Loucy (cell line): Measurements from ENCODE around the gene PKN1.
"Not testable (repeated sequence)": the region's sequence is repeated elsewhere in the genome, so short reads cannot be mapped to it uniquely, and the experiment has no call there.

ENCODE experiments used
- H2AFZ ChIP-seq: fragments of 200-600 bp; sonication (generic); 2 replicates; pipeline ENCODE4 v1.6.0; 2016; ENCODE audit warnings: antibody characterized with exemption, mild to moderate bottlenecking, low read length, moderate library complexity
- H3F3A ChIP-seq: fragments of 200-600 bp; 2 replicates; pipeline ENCODE4 v1.6.0; 2016; ENCODE audit warnings: antibody characterized with exemption, low read depth, mild to moderate bottlenecking
- H3K27me3 ChIP-seq: fragments of 200-600 bp; sonication (generic); 2 replicates; pipeline ENCODE4 v1.6.1; 2014; ENCODE audit warnings: low read length, mild to moderate bottlenecking; ENCODE audit not compliant: insufficient read depth, poor library complexity, severe bottlenecking
- H3K36me3 ChIP-seq: fragments of 200-600 bp; sonication (generic); 2 replicates; pipeline ENCODE4 v1.6.1; 2016; ENCODE audit warnings: low read length; ENCODE audit not compliant: insufficient read depth
- H3K4me1 ChIP-seq: fragments of 200-600 bp; sonication (generic); 2 replicates; pipeline ENCODE4 v1.5.1; 2014; ENCODE audit warnings: low read length, mild to moderate bottlenecking; ENCODE audit not compliant: insufficient read depth, poor library complexity, severe bottlenecking
- H3K4me2 ChIP-seq: fragments of 200-600 bp; sonication (generic); 2 replicates; pipeline ENCODE4 v1.6.0; 2014; ENCODE audit warnings: antibody characterized with exemption, low read length, low read depth, mild to moderate bottlenecking; ENCODE audit not compliant: poor library complexity, severe bottlenecking
- H3K4me3 ChIP-seq: fragments of 200-600 bp; sonication (generic); 2 replicates; pipeline ENCODE4 v1.5.1; 2014; ENCODE audit warnings: low read length, mild to moderate bottlenecking, mixed read lengths; ENCODE audit not compliant: poor library complexity, severe bottlenecking
- H3K79me2 ChIP-seq: fragments of 200-600 bp; sonication (generic); 2 replicates; pipeline ENCODE4 v1.6.1; 2014; ENCODE audit warnings: low read length; ENCODE audit not compliant: insufficient read depth
- H3K9ac ChIP-seq: fragments of 200-600 bp; sonication (generic); 2 replicates; pipeline ENCODE4 v1.6.0; 2014; ENCODE audit warnings: mild to moderate bottlenecking, low read depth, low read length, moderate library complexity; ENCODE audit not compliant: poor library complexity, severe bottlenecking
- H3K9me2 ChIP-seq: fragments of 200-600 bp; sonication (generic); replicated peaks from 2 replicates; pipeline ENCODE4 v1.6.1; 2016; ENCODE audit warnings: low read depth, low read length, mixed read lengths
- H3K9me3 ChIP-seq: fragments of 200-600 bp; sonication (generic); 2 replicates; pipeline ENCODE4 v1.6.1; 2014; ENCODE audit warnings: mild to moderate bottlenecking, antibody characterized with exemption, low read length, low read depth; ENCODE audit not compliant: insufficient read depth
- H4K20me1 ChIP-seq: fragments of 200-600 bp; sonication (generic); 2 replicates; pipeline ENCODE4 v1.6.0; 2014; ENCODE audit warnings: antibody characterized with exemption, low read length, mild to moderate bottlenecking; ENCODE audit not compliant: insufficient read depth, poor library complexity, severe bottlenecking
- EZH2phosphoT487 ChIP-seq: fragments of 200-600 bp; IDR thresholded peaks from 2 replicates; pipeline ENCODE4 v1.6.1; 2018; ENCODE audit warnings: antibody characterized with exemption, mild to moderate bottlenecking, moderate library complexity, borderline replicate concordance
- TF ChIP-seq, protein P1 (sequence below): fragments of 200-600 bp; sonication (generic); conservative IDR thresholded peaks from 2 replicates; pipeline ENCODE4 v1.5.1; 2014; ENCODE audit warnings: mild to moderate bottlenecking, antibody characterized with exemption, low read length

Gene PKN1

DNA sequence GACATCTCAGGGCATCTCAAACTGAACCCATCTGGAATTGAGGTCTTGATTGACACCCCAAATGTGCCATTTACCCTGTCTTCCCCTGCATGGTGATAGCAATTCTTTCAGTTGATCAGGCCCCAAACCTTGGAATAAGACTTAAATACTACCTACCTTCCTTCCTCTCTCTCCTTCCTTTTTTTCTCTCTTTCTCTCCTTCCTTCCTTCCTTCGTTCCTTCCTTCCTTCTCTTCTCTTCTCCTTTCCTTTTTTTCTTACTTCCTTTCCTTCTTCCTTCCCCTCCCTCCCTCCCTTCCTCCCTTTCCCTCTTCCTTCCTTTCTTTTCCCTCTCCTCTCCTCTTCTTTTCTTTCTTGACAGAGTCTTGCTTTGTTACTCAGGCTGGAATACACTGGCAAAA lies 70.2 kb downstream of the PKN1 start:
- H2AFZ ChIP-seq, result no peak overlapping the region
- no peaks in the 10 kb centered on the region for H3K9me2 ChIP-seq
- peaks cover 25% of the 10 kb centered on the region for H3K4me1 ChIP-seq
- H3K36me3 ChIP-seq, result no peaks in the 10 kb centered on the region
- no peaks in the 10 kb centered on the region for H3K27me3 ChIP-seq
- TF ChIP-seq EZH2phosphoT487, result no peak
- TF ChIP-seq, protein P1, sequence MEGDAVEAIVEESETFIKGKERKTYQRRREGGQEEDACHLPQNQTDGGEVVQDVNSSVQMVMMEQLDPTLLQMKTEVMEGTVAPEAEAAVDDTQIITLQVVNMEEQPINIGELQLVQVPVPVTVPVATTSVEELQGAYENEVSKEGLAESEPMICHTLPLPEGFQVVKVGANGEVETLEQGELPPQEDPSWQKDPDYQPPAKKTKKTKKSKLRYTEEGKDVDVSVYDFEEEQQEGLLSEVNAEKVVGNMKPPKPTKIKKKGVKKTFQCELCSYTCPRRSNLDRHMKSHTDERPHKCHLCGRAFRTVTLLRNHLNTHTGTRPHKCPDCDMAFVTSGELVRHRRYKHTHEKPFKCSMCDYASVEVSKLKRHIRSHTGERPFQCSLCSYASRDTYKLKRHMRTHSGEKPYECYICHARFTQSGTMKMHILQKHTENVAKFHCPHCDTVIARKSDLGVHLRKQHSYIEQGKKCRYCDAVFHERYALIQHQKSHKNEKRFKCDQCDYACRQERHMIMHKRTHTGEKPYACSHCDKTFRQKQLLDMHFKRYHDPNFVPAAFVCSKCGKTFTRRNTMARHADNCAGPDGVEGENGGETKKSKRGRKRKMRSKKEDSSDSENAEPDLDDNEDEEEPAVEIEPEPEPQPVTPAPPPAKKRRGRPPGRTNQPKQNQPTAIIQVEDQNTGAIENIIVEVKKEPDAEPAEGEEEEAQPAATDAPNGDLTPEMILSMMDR, result no peak
- H3F3A ChIP-seq, result no peaks in the 10 kb centered on the region
- no peak overlapping the region for H3K4me3 ChIP-seq
- no peaks in the 10 kb centered on the region for H3K9me3 ChIP-seq
- no peak overlapping the region for H3K9ac ChIP-seq
- H3K79me2 ChIP-seq, result no peaks in the 10 kb centered on the region
- H3K4me2 ChIP-seq, result no peak overlapping the region
- no peaks in the 10 kb centered on the region for H4K20me1 ChIP-seq

DNA sequence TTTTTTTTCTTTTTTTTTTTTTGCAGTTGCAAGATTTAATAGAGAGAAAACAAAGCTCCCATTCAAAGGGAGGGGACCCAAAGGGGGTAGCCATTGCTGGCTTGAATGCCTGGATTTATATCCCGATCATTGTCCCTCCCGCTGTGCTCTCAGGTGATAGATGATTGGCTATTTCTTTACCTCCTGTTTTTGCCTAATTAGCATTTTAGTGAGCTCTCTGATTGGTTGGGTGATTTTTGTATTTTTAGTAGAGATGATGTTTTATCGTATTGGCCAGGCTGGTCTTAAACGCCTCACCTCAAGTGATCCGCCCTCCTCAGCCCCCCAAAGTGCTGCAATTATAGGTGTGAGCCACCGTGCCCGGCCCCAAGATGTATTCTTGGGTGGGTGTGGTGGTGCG lies 71.5 kb downstream of the PKN1 start:
- not testable (repeated sequence) for H2AFZ ChIP-seq, H4K20me1 ChIP-seq, H3K4me2 ChIP-seq, H3K27me3 ChIP-seq, H3K36me3 ChIP-seq, H3K4me3 ChIP-seq, H3K9me3 ChIP-seq, H3K79me2 ChIP-seq, H3F3A ChIP-seq, H3K9ac ChIP-seq, H3K9me2 ChIP-seq
- peaks cover 25% of the 10 kb centered on the region for H3K4me1 ChIP-seq

DNA sequence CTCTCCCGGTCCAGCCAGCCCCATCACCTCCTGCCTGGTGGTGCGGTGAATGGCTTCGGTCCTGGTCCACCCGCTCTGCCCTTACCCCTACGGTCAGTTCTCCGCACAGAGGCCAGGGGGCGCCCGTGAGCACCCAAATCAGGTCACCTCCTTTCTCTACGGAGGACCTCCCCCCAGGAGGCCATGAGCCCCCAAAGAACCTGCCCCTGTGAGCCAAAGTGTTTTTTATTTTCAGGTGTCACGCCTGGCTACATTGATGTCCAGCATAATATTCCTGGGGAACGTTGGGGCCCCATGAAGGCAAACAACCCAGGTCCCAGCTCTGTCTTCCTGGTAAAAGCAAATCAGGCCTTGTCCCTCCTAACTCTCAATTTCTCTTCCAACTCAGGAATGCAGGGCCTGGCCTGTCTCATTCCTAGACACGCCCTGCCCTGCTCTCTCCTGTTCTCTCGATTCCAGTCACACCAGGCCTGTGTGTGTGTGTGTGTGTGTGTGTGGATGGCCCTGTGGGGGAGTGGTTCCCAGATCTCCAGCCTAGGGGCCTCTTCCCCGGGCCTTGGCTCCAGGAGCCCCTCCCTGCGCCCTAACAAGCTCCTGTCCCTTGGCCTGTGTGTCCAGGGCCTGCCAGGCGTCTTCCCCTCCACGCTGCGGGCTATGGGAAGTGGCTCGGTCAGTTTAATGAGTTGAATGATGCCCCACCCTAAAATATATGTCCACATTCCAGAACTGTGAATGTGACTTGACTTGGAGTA lies 72.6 kb downstream of the PKN1 start:
- H3K4me3 ChIP-seq, result no peak overlapping the region
- TF ChIP-seq EZH2phosphoT487, result no peak
- TF ChIP-seq, protein P1, result peak; percentile 82
- no peaks in the 10 kb centered on the region for H3K36me3 ChIP-seq
- H3K79me2 ChIP-seq, result no peaks in the 10 kb centered on the region
- H3K4me1 ChIP-seq, result peaks cover 25% of the 10 kb centered on the region
- no peaks in the 10 kb centered on the region for H3K9me2 ChIP-seq
- no peaks in the 10 kb centered on the region for H3K27me3 ChIP-seq
- H3F3A ChIP-seq, result no peaks in the 10 kb centered on the region
- H4K20me1 ChIP-seq, result no peaks in the 10 kb centered on the region
- peak overlapping the region; percentile 46 for H3K9ac ChIP-seq
- H3K4me2 ChIP-seq, result peak overlapping the region; percentile 29
- peak overlapping the region; percentile 77 for H2AFZ ChIP-seq
- no peaks in the 10 kb centered on the region for H3K9me3 ChIP-seq
